Measurements from ENCODE around the gene ZNF23. TPM values are rescaled to one million over a fixed set of nuclear protein-coding genes. Genes with fewer than 3 reads are reported as not detected.

Gene ZNF23
- total and polyA plus RNA-seq, 3 experiments from 2014 or later: 8.2 to 9.4 (median 9.2) TPM

- Histone ChIP-seq H3K9me3 (ENCODE audit: low read length) (no peaks in the 10 kb centered on the region), H3K4me3 (ENCODE audit: low read length) (no peak overlapping the region), H3K36me3 (ENCODE audit: insufficient read depth, low read length) (no peaks in the 10 kb centered on the region), H3K27me3 (ENCODE audit: insufficient read depth, low read length, poor library complexity, severe bottlenecking) (no peaks in the 10 kb centered on the region), H3K4me1 (ENCODE audit: insufficient read depth, low read length) (no peaks in the 10 kb centered on the region), H3K27ac (ENCODE audit: low read depth, low read length) (no peak overlapping the region)
- Mint-ChIP-seq H3K4me1 (peaks cover 0 to 12% (median 8%) of the 10 kb centered on the region in 3 donors), H3K36me3 (peaks cover 0 to 1% (median 0%) of the 10 kb centered on the region in 3 donors), H3K27ac (no peak overlapping the region), H3K4me3 (no peak overlapping the region), H3K9me3 (peaks cover 0 to 3% (median 0%) of the 10 kb centered on the region in 5 donors), H3K27me3 (peaks cover 4 to 26% of the 10 kb centered on the region in 2 donors)
- CTCF ChIA-PET: interaction anchor here (1.2 kb wide), 1 partner anchor 70 kb away, joined by 3 read pairs; no protein-coding TSS in a partner anchor
- no peak for DNase-seq
- POLR2A ChIA-PET: no interaction called here
Observed at GRCh38 chr16:71431176-71431575, 30.9 kb downstream of the ZNF23 start.

DNA sequence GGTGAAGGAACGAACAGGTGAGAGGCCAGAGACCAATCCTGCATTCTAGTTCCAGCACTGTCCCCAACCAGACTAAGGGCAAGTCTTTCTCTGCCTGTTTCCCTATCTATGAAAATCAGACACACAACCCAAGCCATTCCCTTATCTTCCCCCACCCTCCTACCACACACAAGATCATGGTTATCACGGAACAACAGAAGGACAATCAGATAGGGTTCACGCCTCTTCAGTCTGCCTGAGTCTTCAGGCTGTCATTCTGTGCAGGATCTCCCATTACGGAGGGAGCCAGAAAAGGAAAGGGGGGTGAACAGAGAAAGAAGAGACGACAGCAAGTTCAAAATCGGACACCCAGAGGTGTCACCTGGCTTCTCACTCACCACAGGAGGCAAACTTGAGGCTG is 31.3 kb downstream of the ZNF23 start:
- Mint-ChIP-seq H3K4me3 (no peak overlapping the region), H3K27ac (no peak overlapping the region), H3K9me3 (peaks cover 0 to 3% (median 0%) of the 10 kb centered on the region in 5 donors), H3K27me3 (peaks cover 5 to 31% of the 10 kb centered on the region in 2 donors), H3K36me3 (peaks cover 0 to 1% (median 0%) of the 10 kb centered on the region in 3 donors), H3K4me1 (peaks cover 0 to 16% (median 9%) of the 10 kb centered on the region in 3 donors)
- Histone ChIP-seq H3K9me3 (ENCODE audit: low read length) (no peaks in the 10 kb centered on the region), H3K27ac (ENCODE audit: low read depth, low read length) (no peak overlapping the region), H3K4me1 (ENCODE audit: insufficient read depth, low read length) (no peaks in the 10 kb centered on the region), H3K36me3 (ENCODE audit: insufficient read depth, low read length) (no peaks in the 10 kb centered on the region), H3K27me3 (ENCODE audit: insufficient read depth, low read length, poor library complexity, severe bottlenecking) (no peaks in the 10 kb centered on the region), H3K4me3 (ENCODE audit: low read length) (no peak overlapping the region)
- POLR2A ChIA-PET: no interaction called here
- CTCF ChIA-PET: interaction anchor here (1.2 kb wide), 1 partner anchor 70 kb away, joined by 3 read pairs; no protein-coding TSS in a partner anchor
- DNase-seq: no peak

- ChIA-PET CTCF (interaction anchor here (0.8 to 1.0 kb wide), 2 partner anchors 16 to 18 kb away, joined by 3 to 4 read pairs; no protein-coding TSS in a partner anchor), POLR2A (interaction anchor here (0.7 kb wide), 1 partner anchor 33 kb away, joined by 3 read pairs; the partner anchor contains the start of gene ZNF23)
- Histone ChIP-seq H3K27me3 (ENCODE audit: insufficient read depth, low read length, poor library complexity, severe bottlenecking) (peaks cover 4% of the 10 kb centered on the region), H3K4me3 (ENCODE audit: low read length) (no peak overlapping the region), H3K4me1 (ENCODE audit: insufficient read depth, low read length) (no peaks in the 10 kb centered on the region), H3K27ac (ENCODE audit: low read depth, low read length) (no peak overlapping the region), H3K9me3 (ENCODE audit: low read length) (no peaks in the 10 kb centered on the region), H3K36me3 (ENCODE audit: insufficient read depth, low read length) (no peaks in the 10 kb centered on the region)
- Mint-ChIP-seq H3K9me3 (peaks cover 0 to 3% (median 0%) of the 10 kb centered on the region in 5 donors), H3K27me3 (peaks cover 9 to 38% of the 10 kb centered on the region in 2 donors), H3K27ac (no peak overlapping the region), H3K36me3 (peaks cover 0 to 1% (median 0%) of the 10 kb centered on the region in 3 donors), H3K4me1 (peaks cover 0 to 20% (median 12%) of the 10 kb centered on the region in 3 donors), H3K4me3 (no peak overlapping the region)
- DNase-seq: no peak
Observed at GRCh38 chr16:71429581-71429980, 32.5 kb downstream of the ZNF23 start.

DNA sequence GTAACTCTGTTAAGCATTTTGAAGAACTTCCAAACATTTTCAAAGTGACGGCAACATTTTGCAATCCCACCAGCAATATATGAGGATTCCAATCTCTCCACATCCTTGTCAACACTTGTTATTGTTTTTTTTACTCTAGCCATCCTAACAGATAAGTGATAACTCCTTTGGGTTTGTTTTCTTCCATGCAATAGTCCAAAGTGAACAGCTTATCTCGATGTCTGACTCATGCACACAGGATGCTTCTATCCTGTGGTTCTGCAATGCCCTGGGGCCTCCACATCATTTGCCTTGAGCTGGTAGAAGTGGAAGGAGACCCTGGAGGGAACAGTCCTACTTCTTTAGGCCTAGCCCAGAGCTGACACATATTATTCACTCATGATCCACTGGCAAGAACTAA is 33.2 kb downstream of the ZNF23 start:
- ChIA-PET POLR2A (interaction anchor here (0.7 kb wide), 1 partner anchor 33 kb away, joined by 3 read pairs; the partner anchor contains the start of gene ZNF23), CTCF (interaction anchor here (0.8 to 1.4 kb wide), 3 partner anchors 15 to 18 kb away, joined by 3 to 4 read pairs (median 3); no protein-coding TSS in a partner anchor)
- Mint-ChIP-seq H3K4me1 (peaks cover 0 to 20% (median 12%) of the 10 kb centered on the region in 3 donors), H3K4me3 (no peak overlapping the region), H3K27ac (no peak overlapping the region), H3K27me3 (peaks cover 12 to 39% of the 10 kb centered on the region in 2 donors), H3K9me3 (peaks cover 0 to 3% (median 0%) of the 10 kb centered on the region in 5 donors), H3K36me3 (peaks cover 0 to 1% (median 0%) of the 10 kb centered on the region in 3 donors)
- no peak overlapping the region for H3K4me3 ChIP-seq (ENCODE audit: low read length)
- H3K4me1 ChIP-seq (ENCODE audit: insufficient read depth, low read length): no peaks in the 10 kb centered on the region
- no peaks in the 10 kb centered on the region for H3K9me3 ChIP-seq (ENCODE audit: low read length)
- no peak for DNase-seq
- H3K27me3 ChIP-seq (ENCODE audit: insufficient read depth, low read length, poor library complexity, severe bottlenecking): peaks cover 9% of the 10 kb centered on the region
- H3K27ac ChIP-seq (ENCODE audit: low read depth, low read length): no peak overlapping the region
- H3K36me3 ChIP-seq (ENCODE audit: insufficient read depth, low read length): no peaks in the 10 kb centered on the region

DNA sequence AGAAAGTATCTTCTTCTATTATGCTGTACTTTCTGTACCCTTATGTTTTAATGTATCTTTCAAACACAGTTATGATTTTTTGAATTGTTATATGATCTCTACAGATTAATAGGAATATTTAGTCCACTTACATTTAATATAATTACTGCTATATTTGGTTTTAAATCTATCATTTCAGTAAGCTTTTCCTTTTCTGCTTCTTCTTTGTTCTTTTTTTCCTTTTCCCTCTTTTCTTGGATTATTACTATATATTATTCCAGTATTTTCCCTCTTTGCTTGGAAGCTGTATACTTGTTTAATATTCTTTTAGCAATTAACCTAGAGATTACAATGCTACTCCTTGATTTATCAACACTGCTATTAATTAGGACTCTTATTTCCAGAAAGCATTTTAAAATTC is 33.7 kb downstream of the ZNF23 start:
- no peak for DNase-seq
- Mint-ChIP-seq H3K9me3 (peaks cover 0 to 3% (median 0%) of the 10 kb centered on the region in 5 donors), H3K4me3 (no peak overlapping the region), H3K4me1 (peaks cover 0 to 20% (median 12%) of the 10 kb centered on the region in 3 donors), H3K36me3 (peaks cover 0 to 1% (median 0%) of the 10 kb centered on the region in 3 donors), H3K27me3 (peaks cover 12 to 38% of the 10 kb centered on the region in 2 donors), H3K27ac (no peak overlapping the region)
- H3K36me3 ChIP-seq (ENCODE audit: insufficient read depth, low read length): no peaks in the 10 kb centered on the region
- no peak overlapping the region for H3K27ac ChIP-seq (ENCODE audit: low read depth, low read length)
- H3K4me1 ChIP-seq (ENCODE audit: insufficient read depth, low read length): no peaks in the 10 kb centered on the region
- ChIA-PET POLR2A (no interaction called here), CTCF (interaction anchor here (1.4 kb wide), 1 partner anchor 16 kb away, joined by 3 read pairs; no protein-coding TSS in a partner anchor)
- H3K9me3 ChIP-seq (ENCODE audit: low read length): no peaks in the 10 kb centered on the region
- H3K27me3 ChIP-seq (ENCODE audit: insufficient read depth, low read length, poor library complexity, severe bottlenecking): peaks cover 9% of the 10 kb centered on the region
- H3K4me3 ChIP-seq (ENCODE audit: low read length): no peak overlapping the region

DNA sequence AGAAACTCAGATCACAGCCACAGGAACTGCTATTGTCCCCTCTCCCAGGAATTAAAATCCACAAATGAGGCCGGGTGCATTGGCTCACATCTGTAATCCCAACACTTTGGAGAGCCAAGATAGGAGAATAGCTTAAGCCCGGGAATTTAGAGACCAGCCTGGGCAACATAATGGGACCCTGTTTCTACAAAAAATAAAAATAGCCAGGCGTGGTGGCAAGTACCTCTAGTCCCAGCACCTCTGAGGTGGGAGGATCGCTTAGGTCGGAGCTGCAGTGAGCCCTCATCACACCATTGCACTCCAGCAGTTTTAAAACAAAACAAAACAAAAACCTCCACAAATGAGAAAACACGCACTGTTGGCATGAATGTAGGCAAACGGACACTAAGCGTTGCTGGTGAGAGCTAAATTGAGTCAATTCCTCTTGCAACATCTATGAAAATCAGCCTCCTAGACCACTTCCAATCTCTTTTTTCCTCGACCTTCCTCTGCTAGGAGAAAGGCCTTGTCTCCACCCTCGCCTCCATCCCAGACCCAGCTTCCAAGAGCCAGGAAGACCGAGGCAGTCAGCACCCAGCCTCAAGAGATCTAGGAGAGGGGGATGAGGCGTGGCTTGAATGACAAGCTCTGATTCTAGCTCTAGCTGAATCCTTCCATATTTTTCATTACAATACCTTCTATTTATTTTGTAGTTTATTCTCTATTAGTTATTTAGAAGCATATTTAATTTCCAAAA is 35.0 kb downstream of the ZNF23 start:
- Histone ChIP-seq H3K9me3 (ENCODE audit: low read length) (no peaks in the 10 kb centered on the region), H3K36me3 (ENCODE audit: insufficient read depth, low read length) (no peaks in the 10 kb centered on the region), H3K27ac (ENCODE audit: low read depth, low read length) (no peak overlapping the region), H3K4me3 (ENCODE audit: low read length) (no peak overlapping the region), H3K27me3 (ENCODE audit: insufficient read depth, low read length, poor library complexity, severe bottlenecking) (peaks cover 9% of the 10 kb centered on the region), H3K4me1 (ENCODE audit: insufficient read depth, low read length) (no peaks in the 10 kb centered on the region)
- CTCF ChIA-PET: interaction anchor here (0.9 to 2.3 kb wide), 5 partner anchors 14 to 184 kb away, joined by 3 to 8 read pairs (median 3); no protein-coding TSS in a partner anchor
- no peak for DNase-seq
- Mint-ChIP-seq H3K9me3 (peaks cover 0 to 3% (median 0%) of the 10 kb centered on the region in 5 donors), H3K27ac (peak overlapping the region in 3 of 8 donors; percentile 84 to 90 (median 89)), H3K27me3 (peaks cover 16 to 34% of the 10 kb centered on the region in 2 donors), H3K36me3 (peaks cover 0 to 1% (median 0%) of the 10 kb centered on the region in 3 donors), H3K4me1 (peaks cover 0 to 20% (median 12%) of the 10 kb centered on the region in 3 donors), H3K4me3 (peak overlapping the region in 3 of 7 donors; percentile 74 to 85 (median 80))
- POLR2A ChIA-PET: no interaction called here

GRCh38 chr16:71426069-71426879 is 35.8 kb downstream of the ZNF23 start:
- ChIA-PET CTCF (interaction anchor here (1.2 to 2.3 kb wide), 5 partner anchors 14 to 184 kb away, joined by 3 to 8 read pairs (median 3); no protein-coding TSS in a partner anchor), POLR2A (no interaction called here)

More at GRCh38 chr16:71426069-71426879, 35.8 kb downstream of the ZNF23 start:
- DNase-seq: peak in 2 of 5 donors; percentile 75 to 84
- no peak overlapping the region for H3K4me3 ChIP-seq (ENCODE audit: low read length)
- H3K27me3 ChIP-seq (ENCODE audit: insufficient read depth, low read length, poor library complexity, severe bottlenecking): peaks cover 9% of the 10 kb centered on the region
- no peaks in the 10 kb centered on the region for H3K9me3 ChIP-seq (ENCODE audit: low read length)
- Mint-ChIP-seq H3K36me3 (peaks cover 0 to 1% (median 0%) of the 10 kb centered on the region in 3 donors), H3K27me3 (peaks cover 16 to 30% of the 10 kb centered on the region in 2 donors), H3K4me1 (peaks cover 0 to 20% (median 12%) of the 10 kb centered on the region in 3 donors), H3K27ac (peak overlapping the region in 3 of 8 donors; percentile 84 to 90 (median 89)), H3K4me3 (peak overlapping the region in 4 of 7 donors; percentile 2 to 85 (median 77)), H3K9me3 (peaks cover 0 to 3% (median 0%) of the 10 kb centered on the region in 5 donors)
- H3K27ac ChIP-seq (ENCODE audit: low read depth, low read length): no peak overlapping the region
- no peaks in the 10 kb centered on the region for H3K36me3 ChIP-seq (ENCODE audit: insufficient read depth, low read length)
- no peaks in the 10 kb centered on the region for H3K4me1 ChIP-seq (ENCODE audit: insufficient read depth, low read length)

Data from CD8-positive, alpha-beta memory T cell (primary cell).